ENCODE results near the gene PNMA3.
"Not testable (repeated sequence)": the region's sequence is repeated elsewhere in the genome, so short reads cannot be mapped to it uniquely, and the experiment has no call there.

Gene PNMA3

GRCh38 chrX:153055871-153056749, at the start of gene PNMA3:
Gene PNMA3 (plus strand): TSS chrX:153056470. CDS start chrX:153057056, 586 bp downstream.
- no peak within 1 kb of the TSS for H3K4me3 ChIP-seq (ENCODE audit: low read length)
- no peak for TF ChIP-seq ZNF274 (IDR thresholded peaks at IDR 0.05; ENCODE audit: low read depth, low read length)

- not testable (repeated sequence) for H3K4me3 ChIP-seq (ENCODE audit: low read length)
Observed at GRCh38 chrX:153017174-153017573, 39.1 kb upstream of the PNMA3 start.

- TF ChIP-seq ZNF274 (IDR thresholded peaks at IDR 0.05; ENCODE audit: low read depth, low read length): no peak
- H3K4me3 ChIP-seq (ENCODE audit: low read length): no peak overlapping the region
Observed at GRCh38 chrX:153019166-153019565, 37.1 kb upstream of the PNMA3 start.

GRCh38 chrX:153026501-153026900, 29.8 kb upstream of the PNMA3 start:
- not testable (repeated sequence) for H3K4me3 ChIP-seq (ENCODE audit: low read length)

GRCh38 chrX:153028487-153028886, 27.8 kb upstream of the PNMA3 start:
- not testable (repeated sequence) for H3K4me3 ChIP-seq (ENCODE audit: low read length)

- no peak for TF ChIP-seq ZNF274 (IDR thresholded peaks at IDR 0.05; ENCODE audit: low read depth, low read length)
- no peak overlapping the region for H3K4me3 ChIP-seq (ENCODE audit: low read length)
Observed at GRCh38 chrX:153029162-153029561, 27.1 kb upstream of the PNMA3 start.

GRCh38 chrX:153029875-153030274, 26.4 kb upstream of the PNMA3 start:
- H3K4me3 ChIP-seq (ENCODE audit: low read length): no peak overlapping the region
- no peak for TF ChIP-seq ZNF274 (IDR thresholded peaks at IDR 0.05; ENCODE audit: low read depth, low read length)

- no peak for TF ChIP-seq ZNF274 (IDR thresholded peaks at IDR 0.05; ENCODE audit: low read depth, low read length)
- no peak overlapping the region for H3K4me3 ChIP-seq (ENCODE audit: low read length)
Observed at GRCh38 chrX:153030801-153031200, 25.5 kb upstream of the PNMA3 start.

- peak overlapping the region; percentile 28; the same call in 1 of the 2 replicates for H3K4me3 ChIP-seq (ENCODE audit: low read length)
- no peak for TF ChIP-seq ZNF274 (IDR thresholded peaks at IDR 0.05; ENCODE audit: low read depth, low read length)
Observed at GRCh38 chrX:153032397-153033118, 23.7 kb upstream of the PNMA3 start.

GRCh38 chrX:153049093-153049492, 7.2 kb upstream of the PNMA3 start:
- H3K4me3 ChIP-seq (ENCODE audit: low read length): no peak overlapping the region
- TF ChIP-seq ZNF274 (IDR thresholded peaks at IDR 0.05; ENCODE audit: low read depth, low read length): no peak

GRCh38 chrX:153052534-153052933, 3.7 kb upstream of the PNMA3 start:
- H3K4me3 ChIP-seq (ENCODE audit: low read length): no peak overlapping the region
- no peak for TF ChIP-seq ZNF274 (IDR thresholded peaks at IDR 0.05; ENCODE audit: low read depth, low read length)

GRCh38 chrX:153057281-153057680, 1.0 kb downstream of the PNMA3 start:
- no peak for TF ChIP-seq ZNF274 (IDR thresholded peaks at IDR 0.05; ENCODE audit: low read depth, low read length)
- no peak overlapping the region for H3K4me3 ChIP-seq (ENCODE audit: low read length)

- no peak for TF ChIP-seq ZNF274 (IDR thresholded peaks at IDR 0.05; ENCODE audit: low read depth, low read length)
- H3K4me3 ChIP-seq (ENCODE audit: low read length): no peak overlapping the region
Observed at GRCh38 chrX:153059191-153060094, 3.2 kb downstream of the PNMA3 start.

GRCh38 chrX:153060095-153060445, 3.8 kb downstream of the PNMA3 start:
- H3K4me3 ChIP-seq (ENCODE audit: low read length): no peak overlapping the region
- no peak for TF ChIP-seq ZNF274 (IDR thresholded peaks at IDR 0.05; ENCODE audit: low read depth, low read length)
